Hepatocyte (in vitro differentiated cells): ENCODE results near the gene TTLL9. TPM values are rescaled to one million over a fixed set of nuclear protein-coding genes. Genes with fewer than 3 reads are reported as not detected.
"Not testable (repeated sequence)": the region's sequence is repeated elsewhere in the genome, so short reads cannot be mapped to it uniquely, and the experiment has no call there.

Experiments used
- DNase-seq: peaks from one replicate; pipeline ENCODE4 v3.0.0-alpha.2; 2016; ENCODE audit warnings: low spot score
- H2AFZ ChIP-seq: fragments of 200-600 bp; sonication (generic); 2 replicates; pipeline ENCODE4 v1.6.0; 2016; ENCODE audit warnings: antibody characterized with exemption, mild to moderate bottlenecking
- H3K27ac ChIP-seq: fragments of 200-600 bp; sonication (generic); 2 replicates; pipeline ENCODE4 v1.5.1; 2016; ENCODE audit warnings: mild to moderate bottlenecking
- H3K27me3 ChIP-seq: fragments of 200-600 bp; sonication (generic); 2 replicates; pipeline ENCODE4 v1.6.1; 2016
- H3K36me3 ChIP-seq: fragments of 200-600 bp; sonication (generic); replicated peaks from 2 replicates; pipeline ENCODE4 v1.5.1; 2016; ENCODE audit warnings: low read depth; ENCODE audit not compliant: insufficient read depth
- H3K4me1 ChIP-seq: fragments of 200-600 bp; sonication (generic); 2 replicates; pipeline ENCODE4 v1.5.1; 2016; ENCODE audit warnings: mild to moderate bottlenecking, moderate library complexity; ENCODE audit not compliant: insufficient read depth
- H3K4me2 ChIP-seq: fragments of 200-600 bp; sonication (generic); 2 replicates; pipeline ENCODE4 v1.6.0; 2016
- H3K4me3 ChIP-seq: fragments of 200-600 bp; sonication (generic); 2 replicates; pipeline ENCODE4 v1.5.1; 2016; ENCODE audit warnings: mild to moderate bottlenecking
- H3K79me2 ChIP-seq: fragments of 200-600 bp; sonication (generic); 2 replicates; pipeline ENCODE4 v1.6.0; 2017; ENCODE audit warnings: mild to moderate bottlenecking
- H3K9me2 ChIP-seq: fragments of 200-600 bp; sonication (generic); replicated peaks from 2 replicates; pipeline ENCODE4 v1.6.0; 2017; ENCODE audit warnings: mild to moderate bottlenecking; ENCODE audit not compliant: insufficient read depth
- H3K9me3 ChIP-seq: fragments of 200-600 bp; sonication (generic); 2 replicates; pipeline ENCODE4 v1.5.1; 2016; ENCODE audit warnings: low read depth, mild to moderate bottlenecking
- H4K20me1 ChIP-seq: fragments of 200-600 bp; sonication (generic); 2 replicates; pipeline ENCODE4 v1.6.0; 2016; ENCODE audit warnings: mild to moderate bottlenecking; ENCODE audit not compliant: insufficient read depth, poor library complexity, severe bottlenecking
- EZH2 ChIP-seq: fragments of 200-600 bp; sonication (generic); IDR thresholded peaks from 2 replicates; pipeline ENCODE4 v1.6.1; 2016; ENCODE audit warnings: antibody characterized with exemption, mild to moderate bottlenecking, borderline replicate concordance
- EZH2phosphoT487 ChIP-seq: fragments of 200-600 bp; sonication (generic); IDR thresholded peaks from one replicate; pipeline ENCODE4 v1.6.1; 2018; ENCODE audit warnings: antibody characterized with exemption, mild to moderate bottlenecking, low read depth, moderate library complexity; ENCODE audit not compliant: unreplicated experiment, severe bottlenecking
- WGBS: methylation state at CpG from one replicate; pipeline ENCODE4 v1.1.6; 2016; ENCODE audit warnings: low lambda C conversion rate; ENCODE audit errors: missing lambda C conversion rate; 5-methylcytosine and 5-hydroxymethylcytosine counted together
- polyA plus RNA-seq: library from polyadenylated mRNA; unstranded; fragments of >200 nt; fragmentation: Nextera tagmentation; extraction: Ambion mirVana; gene quantifications from 2 replicates; pipeline ENCODE4 v1.2.1, GENCODE V29; 2016
- total RNA-seq: library from RNA; depleted of rRNA; stranded (reverse); fragments of >200 nt; gene quantifications from 2 replicates; pipeline ENCODE4 v1.2.3, GENCODE V29; 2014
- TF ChIP-seq, protein P1 (sequence below): fragments of 200-600 bp; sonication (generic); IDR thresholded peaks from 2 replicates; pipeline ENCODE4 v1.5.1; 2016; ENCODE audit warnings: antibody characterized with exemption, mild to moderate bottlenecking; ENCODE audit not compliant: poor library complexity

The TTLL9 gene
- total and polyA plus RNA-seq, 2 experiments from 2014 or later = 0.18 TPM; not detected in 1

DNA sequence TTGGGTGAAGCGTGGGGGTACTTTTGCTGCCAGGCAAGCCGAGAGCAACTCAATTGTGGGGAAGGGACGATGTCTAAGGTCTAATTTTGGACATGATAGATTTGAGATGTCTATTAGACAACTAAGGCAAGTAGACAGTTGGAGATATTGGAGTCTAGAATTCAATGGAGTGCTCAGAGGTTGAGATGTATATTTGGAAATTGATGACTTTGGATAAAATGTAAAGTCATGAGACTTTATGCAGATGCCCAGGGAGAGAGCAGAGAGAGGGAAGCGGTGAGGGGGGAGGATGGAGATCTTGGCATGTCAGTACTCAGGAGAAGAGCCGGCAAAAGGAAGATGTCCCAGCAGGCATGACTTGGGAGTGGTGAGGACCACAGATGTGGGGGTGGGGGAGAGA, 44.4 kb upstream of the TTLL9 start:
- Histone ChIP-seq H3K9me2 (no peaks in the 10 kb centered on the region), H3K27ac (no peak overlapping the region), H3K9me3 (no peaks in the 10 kb centered on the region), H3K4me3 (no peak overlapping the region), H3K79me2 (no peaks in the 10 kb centered on the region), H3K36me3 (no peaks in the 10 kb centered on the region), H4K20me1 (no peaks in the 10 kb centered on the region), H3K27me3 (no peaks in the 10 kb centered on the region), H3K4me2 (no peak overlapping the region), H3K4me1 (no peaks in the 10 kb centered on the region), H2AFZ (no peak overlapping the region)
- DNase-seq = no peak
- 86% methylated on average over 5 of the region's 5 CpGs for WGBS
- no peak for TF ChIP-seq EZH2
- TF ChIP-seq, protein P1, sequence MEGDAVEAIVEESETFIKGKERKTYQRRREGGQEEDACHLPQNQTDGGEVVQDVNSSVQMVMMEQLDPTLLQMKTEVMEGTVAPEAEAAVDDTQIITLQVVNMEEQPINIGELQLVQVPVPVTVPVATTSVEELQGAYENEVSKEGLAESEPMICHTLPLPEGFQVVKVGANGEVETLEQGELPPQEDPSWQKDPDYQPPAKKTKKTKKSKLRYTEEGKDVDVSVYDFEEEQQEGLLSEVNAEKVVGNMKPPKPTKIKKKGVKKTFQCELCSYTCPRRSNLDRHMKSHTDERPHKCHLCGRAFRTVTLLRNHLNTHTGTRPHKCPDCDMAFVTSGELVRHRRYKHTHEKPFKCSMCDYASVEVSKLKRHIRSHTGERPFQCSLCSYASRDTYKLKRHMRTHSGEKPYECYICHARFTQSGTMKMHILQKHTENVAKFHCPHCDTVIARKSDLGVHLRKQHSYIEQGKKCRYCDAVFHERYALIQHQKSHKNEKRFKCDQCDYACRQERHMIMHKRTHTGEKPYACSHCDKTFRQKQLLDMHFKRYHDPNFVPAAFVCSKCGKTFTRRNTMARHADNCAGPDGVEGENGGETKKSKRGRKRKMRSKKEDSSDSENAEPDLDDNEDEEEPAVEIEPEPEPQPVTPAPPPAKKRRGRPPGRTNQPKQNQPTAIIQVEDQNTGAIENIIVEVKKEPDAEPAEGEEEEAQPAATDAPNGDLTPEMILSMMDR = no peak
- no peak for TF ChIP-seq EZH2phosphoT487

DNA sequence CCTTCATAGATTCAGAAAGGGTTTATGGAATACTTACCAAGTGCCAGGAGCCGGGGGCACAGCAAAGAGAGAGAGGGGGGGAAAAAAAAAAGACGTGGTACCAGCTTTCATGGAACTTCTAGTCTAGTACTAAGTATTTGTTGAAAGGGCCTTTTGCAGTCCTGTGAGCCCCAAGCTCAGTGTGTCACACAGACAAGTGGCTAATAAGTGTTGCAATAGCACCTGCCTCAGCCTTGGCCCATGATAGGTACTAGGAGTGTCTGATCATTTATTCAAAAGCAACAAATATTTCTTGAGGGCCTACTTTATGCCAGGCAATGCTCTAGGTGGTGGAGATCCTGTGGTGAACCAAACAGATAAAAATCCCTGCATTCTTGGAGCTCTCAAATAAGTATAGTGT, 43.4 kb upstream of the TTLL9 start:
- no peak overlapping the region for H3K27ac ChIP-seq
- no peaks in the 10 kb centered on the region for H3K27me3 ChIP-seq
- H3K9me2 ChIP-seq = no peaks in the 10 kb centered on the region
- DNase-seq = no peak
- H3K79me2 ChIP-seq = no peaks in the 10 kb centered on the region
- H3K36me3 ChIP-seq = no peaks in the 10 kb centered on the region
- H3K4me3 ChIP-seq = no peak overlapping the region
- no peaks in the 10 kb centered on the region for H3K4me1 ChIP-seq
- TF ChIP-seq, protein P1 = no peak
- TF ChIP-seq EZH2phosphoT487 = no peak
- no peak for TF ChIP-seq EZH2
- no peak overlapping the region for H2AFZ ChIP-seq
- no peaks in the 10 kb centered on the region for H3K9me3 ChIP-seq
- 83% methylated on average over 2 of the region's 2 CpGs for WGBS
- H3K4me2 ChIP-seq = no peak overlapping the region
- H4K20me1 ChIP-seq = no peaks in the 10 kb centered on the region

DNA sequence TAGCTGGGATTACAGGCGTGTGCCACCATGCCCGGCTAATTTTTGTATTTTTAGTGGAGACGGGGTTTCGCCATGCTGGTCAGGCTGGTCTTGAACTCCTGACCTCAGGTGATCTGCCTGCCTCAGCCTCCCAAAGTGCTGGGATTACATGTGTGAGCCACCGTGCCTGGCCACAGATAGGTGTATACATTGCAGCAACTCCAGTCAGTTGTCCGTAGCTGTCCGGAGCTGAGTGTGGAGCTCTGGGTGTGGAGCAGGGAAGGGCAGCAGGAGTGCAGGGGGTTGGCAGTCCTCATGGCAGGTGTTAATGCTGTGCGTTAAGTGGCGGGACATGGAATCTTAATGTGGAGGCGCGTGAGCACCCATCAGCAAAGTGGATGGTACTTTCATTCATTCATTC, 42.4 kb upstream of the TTLL9 start:
- 96% methylated on average over 11 of the region's 11 CpGs for WGBS
- H3K36me3 ChIP-seq, H3K4me3 ChIP-seq, H3K27me3 ChIP-seq, H4K20me1 ChIP-seq, H3K4me1 ChIP-seq, H2AFZ ChIP-seq, DNase-seq, H3K27ac ChIP-seq, H3K4me2 ChIP-seq, H3K9me3 ChIP-seq, H3K9me2 ChIP-seq, H3K79me2 ChIP-seq: not testable (repeated sequence)

DNA sequence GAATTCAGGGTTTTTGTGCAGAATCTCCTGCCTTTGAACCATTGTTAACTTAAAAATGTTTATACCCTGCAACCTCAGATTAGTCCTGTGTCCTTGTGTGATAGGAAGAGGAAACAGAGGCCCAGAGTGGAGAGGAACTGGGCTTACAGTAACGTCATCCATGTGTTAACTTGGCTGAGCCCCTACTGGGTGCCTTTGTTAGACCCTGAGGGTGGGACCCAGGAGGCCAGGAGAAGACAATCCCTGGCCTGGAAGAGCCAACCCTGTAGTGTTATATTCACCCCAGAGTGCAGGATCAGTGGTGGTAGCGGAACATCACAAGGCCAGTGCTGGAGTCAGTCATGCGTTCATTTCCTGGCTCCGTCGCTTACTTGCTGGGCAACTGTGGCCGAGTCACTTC, 40.7 kb upstream of the TTLL9 start:
- DNase-seq = no peak
- Histone ChIP-seq H3K36me3 (no peaks in the 10 kb centered on the region), H3K4me1 (peaks cover 9% of the 10 kb centered on the region), H3K4me2 (no peak overlapping the region), H3K9me3 (no peaks in the 10 kb centered on the region), H3K79me2 (no peaks in the 10 kb centered on the region), H3K4me3 (no peak overlapping the region), H4K20me1 (no peaks in the 10 kb centered on the region), H3K27me3 (no peaks in the 10 kb centered on the region), H3K9me2 (no peaks in the 10 kb centered on the region), H2AFZ (no peak overlapping the region), H3K27ac (no peak overlapping the region)
- 90% methylated on average over 6 of the region's 6 CpGs for WGBS
- TF ChIP-seq EZH2 = no peak
- TF ChIP-seq EZH2phosphoT487 = no peak
- TF ChIP-seq, protein P1 = no peak
